HG02623 (cell line): ENCODE measurements around the gene GNS.

ENCODE experiments used
- ATAC-seq: cut with Tn5 transposase; IDR thresholded peaks from one replicate; pipeline ENCODE4 v1.9.1; 2021; ENCODE audit warnings: moderate library complexity; ENCODE audit not compliant: unreplicated experiment

Gene GNS

GRCh38 chr12:64678835-64679234 lies 80.4 kb downstream of the GNS start:
- no peak for ATAC-seq

GRCh38 chr12:64678248-64678647 lies 81.0 kb downstream of the GNS start:
- no peak for ATAC-seq

GRCh38 chr12:64675795-64676194 lies 83.4 kb downstream of the GNS start:
- no peak for ATAC-seq

- ATAC-seq, result no peak
Observed at GRCh38 chr12:64674367-64674922, 84.8 kb downstream of the GNS start.

GRCh38 chr12:64673490-64674169 lies 85.6 kb downstream of the GNS start:
- no peak for ATAC-seq

GRCh38 chr12:64672925-64673409 lies 86.2 kb downstream of the GNS start:
- ATAC-seq, result no peak

- no peak for ATAC-seq
Observed at GRCh38 chr12:64671681-64672080, 87.5 kb downstream of the GNS start.

- ATAC-seq, result no peak
Observed at GRCh38 chr12:64670919-64671639, 88.1 kb downstream of the GNS start.

- no peak for ATAC-seq
Observed at GRCh38 chr12:64670019-64670418, 89.2 kb downstream of the GNS start.

- ATAC-seq, result peak; percentile 72
Observed at GRCh38 chr12:64669270-64669842, 89.8 kb downstream of the GNS start.

GRCh38 chr12:64667793-64668192 lies 91.4 kb downstream of the GNS start:
- ATAC-seq, result no peak

- peak; percentile 34 for ATAC-seq
Observed at GRCh38 chr12:64666054-64666914, 92.9 kb downstream of the GNS start.

GRCh38 chr12:64665514-64665913 lies 93.7 kb downstream of the GNS start:
- ATAC-seq, result peak; percentile 41
